OCI-LY7 (cell line): Measurements from ENCODE around the gene PTPRT.

ENCODE experiments used
- CTCF ChIP-seq: fragments of 200-600 bp; sonication (generic); conservative IDR thresholded peaks from 2 replicates; pipeline ENCODE4 v1.5.1; 2014; ENCODE audit warnings: mild to moderate bottlenecking, antibody characterized with exemption, low read length, moderate library complexity, mixed read lengths
- EZH2phosphoT487 ChIP-seq: fragments of 200-600 bp; sonication (generic); IDR thresholded peaks from 2 replicates; pipeline ENCODE4 v1.6.1; 2018; ENCODE audit warnings: low read depth, borderline replicate concordance, mild to moderate bottlenecking, mixed run types, antibody characterized with exemption, low read length, moderate library complexity, mixed read lengths

GRCh38 chr20:43202100-43202499 lies 12.4 kb upstream of the PTPRT start:
- TF ChIP-seq CTCF: no peak
- TF ChIP-seq EZH2phosphoT487: no peak
